VCaP (cell line): ENCODE data around the gene KIF6.

Source experiments
- H3K27ac ChIP-seq: fragments of 450-650 bp; 2 replicates; pipeline ENCODE4 v1.5.1; 2017
- CTCF ChIP-seq: fragments of 450-650 bp; conservative IDR thresholded peaks from 2 replicates; pipeline ENCODE4 v1.5.1; 2017; ENCODE audit warnings: mild to moderate bottlenecking, moderate library complexity

KIF6 gene

GRCh38 chr6:39422238-39422637, 303.0 kb downstream of the KIF6 start:
- H3K27ac ChIP-seq, result no peak overlapping the region
- no peak for TF ChIP-seq CTCF

- H3K27ac ChIP-seq, result peak overlapping the region; percentile 70
- no peak for TF ChIP-seq CTCF
Measured at GRCh38 chr6:39421383-39422225, 303.6 kb downstream of the KIF6 start.

DNA sequence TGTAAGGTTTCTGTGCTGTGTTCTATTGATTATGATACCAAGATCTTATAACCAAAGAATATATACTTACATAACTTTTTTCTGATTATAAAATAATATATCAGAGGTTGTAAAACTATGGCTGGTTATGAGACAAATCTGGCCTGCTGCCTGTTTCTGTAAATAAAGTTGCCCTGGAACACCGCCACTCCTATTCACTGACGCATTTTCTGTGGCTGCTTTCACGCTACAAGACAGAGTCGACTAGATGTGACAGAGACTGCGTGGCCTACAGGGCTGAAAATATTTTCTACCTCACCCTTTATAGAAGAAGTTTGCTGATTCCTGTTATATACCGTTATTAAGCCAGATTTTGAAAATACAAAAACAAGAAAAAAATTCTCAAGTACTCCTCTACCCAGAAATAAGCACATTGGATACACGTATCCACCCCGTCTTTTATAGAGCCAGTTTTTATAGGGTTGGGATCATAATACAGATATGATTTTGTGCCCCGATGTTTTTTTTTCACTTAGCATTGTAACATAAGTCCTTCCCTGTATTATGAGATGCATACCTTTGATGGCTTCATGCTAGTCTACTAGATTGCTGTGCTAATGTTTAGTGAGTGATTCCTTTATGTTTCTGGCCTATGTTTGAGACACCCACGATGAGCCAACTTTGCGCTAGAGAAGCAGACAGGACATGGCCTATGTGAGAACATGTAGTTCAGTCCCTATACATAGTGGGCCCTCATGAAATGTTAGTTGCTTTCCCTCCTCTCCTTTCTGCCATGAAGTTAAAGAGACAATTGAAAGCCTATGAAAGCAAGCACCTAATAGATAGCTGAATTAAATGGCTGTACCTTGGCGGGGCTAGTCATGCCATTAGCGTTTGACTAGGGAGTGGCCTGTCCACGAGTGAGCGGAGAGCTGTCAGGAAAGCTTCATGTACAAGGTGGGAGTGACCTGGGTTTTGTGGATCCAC, 304.6 kb downstream of the KIF6 start:
- no peak for TF ChIP-seq CTCF
- peak overlapping the region; percentile 70 for H3K27ac ChIP-seq

DNA sequence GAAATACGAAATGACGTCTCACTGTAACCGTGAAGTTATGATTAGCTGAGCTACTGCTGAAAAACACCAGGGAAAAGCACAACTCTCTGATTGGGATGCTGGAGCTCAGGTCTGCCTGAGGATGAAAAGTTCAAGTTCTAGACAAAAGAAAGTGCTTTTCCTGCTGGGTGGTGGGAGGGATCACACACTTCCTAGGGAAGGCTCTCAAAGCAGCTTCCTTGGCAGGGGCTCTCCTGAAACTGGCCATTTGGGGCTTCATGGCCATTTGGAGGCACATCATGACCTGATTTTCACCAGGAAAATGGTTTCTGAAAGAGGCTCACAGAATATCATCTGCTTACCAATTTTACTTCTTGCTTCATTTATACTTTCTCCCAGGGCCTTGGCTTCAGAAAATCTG, 305.6 kb downstream of the KIF6 start:
- no peak for TF ChIP-seq CTCF
- peak overlapping the region; percentile 70 for H3K27ac ChIP-seq

GRCh38 chr6:39417440-39417839, 307.8 kb downstream of the KIF6 start:
- TF ChIP-seq CTCF, result no peak
- no peak overlapping the region for H3K27ac ChIP-seq

GRCh38 chr6:39416728-39417127, 308.5 kb downstream of the KIF6 start:
- H3K27ac ChIP-seq, result no peak overlapping the region
- TF ChIP-seq CTCF, result no peak

GRCh38 chr6:39416026-39416425, 309.2 kb downstream of the KIF6 start:
- H3K27ac ChIP-seq, result no peak overlapping the region
- no peak for TF ChIP-seq CTCF
